Measurements from ENCODE around the gene CCNB1IP1.
"Not testable (repeated sequence)": the region's sequence is repeated elsewhere in the genome, so short reads cannot be mapped to it uniquely, and the experiment has no call there.

The CCNB1IP1 gene

DNA sequence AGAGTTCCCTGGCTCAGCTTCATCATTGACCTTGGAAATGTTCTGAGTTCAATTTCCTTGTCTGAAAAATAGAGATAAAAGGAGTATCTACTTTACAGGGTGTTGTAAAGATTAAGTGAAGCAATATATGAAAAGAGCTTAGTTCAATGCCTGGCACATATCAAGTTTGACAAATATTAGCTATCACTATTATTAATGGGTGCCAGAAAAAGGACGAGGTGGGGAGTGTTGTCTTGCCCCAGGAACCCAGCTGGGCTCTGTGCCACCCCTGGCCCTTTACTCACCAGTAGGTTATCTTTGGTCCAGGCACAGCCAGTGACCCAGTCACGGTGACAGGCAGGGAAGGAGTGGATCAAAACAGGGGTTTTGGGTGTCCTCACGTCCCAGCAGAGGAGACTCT is 42.4 kb upstream of the CCNB1IP1 start:
- H3K9me3 ChIP-seq (replicated peaks; ENCODE audit: insufficient read depth, low read length): no peaks in the 10 kb centered on the region
- no peak overlapping the region for H3K27ac ChIP-seq (ENCODE audit: low read length)
- DNase-seq: no peak
- no peak overlapping the region for H3K9ac ChIP-seq (ENCODE audit: low read length)
- H3K4me2 ChIP-seq (ENCODE audit: low read depth, low read length): no peak overlapping the region
- no peaks in the 10 kb centered on the region for H3K9me2 ChIP-seq (replicated peaks; ENCODE audit: insufficient read depth, low read length)
- no peaks in the 10 kb centered on the region for H3K36me3 ChIP-seq (replicated peaks; ENCODE audit: insufficient read depth, low read length)
- no peaks in the 10 kb centered on the region for H3F3A ChIP-seq (ENCODE audit: insufficient read depth, low read length)
- H4K20me1 ChIP-seq (ENCODE audit: insufficient read depth, low read length): no peaks in the 10 kb centered on the region
- H2AFZ ChIP-seq (ENCODE audit: low read length): no peak overlapping the region
- H3K27me3 ChIP-seq (replicated peaks; ENCODE audit: insufficient read depth, low read length): no peaks in the 10 kb centered on the region
- no peak overlapping the region for H3K4me3 ChIP-seq (ENCODE audit: low read length)
- H3K79me2 ChIP-seq (ENCODE audit: low read length): no peaks in the 10 kb centered on the region
- no peak for TF ChIP-seq EZH2phosphoT487 (IDR thresholded peaks at IDR 0.05; ENCODE audit: low read length)
- TF ChIP-seq CTCF (IDR thresholded peaks at IDR 0.05; ENCODE audit: low read length): no peak
- TF ChIP-seq EZH2 (optimal IDR thresholded peaks at IDR 0.05; ENCODE audit: low read depth, low read length): no peak
- no peaks in the 10 kb centered on the region for H3K4me1 ChIP-seq (ENCODE audit: low read length)

- H3K79me2 ChIP-seq (ENCODE audit: low read length): no peaks in the 10 kb centered on the region
- no peak overlapping the region for H3K27ac ChIP-seq (ENCODE audit: low read length)
- no peak overlapping the region for H2AFZ ChIP-seq (ENCODE audit: low read length)
- H3K27me3 ChIP-seq (replicated peaks; ENCODE audit: insufficient read depth, low read length): no peaks in the 10 kb centered on the region
- H3K4me2 ChIP-seq (ENCODE audit: low read depth, low read length): no peak overlapping the region
- no peaks in the 10 kb centered on the region for H3K4me1 ChIP-seq (ENCODE audit: low read length)
- no peaks in the 10 kb centered on the region for H4K20me1 ChIP-seq (ENCODE audit: insufficient read depth, low read length)
- no peaks in the 10 kb centered on the region for H3K9me3 ChIP-seq (replicated peaks; ENCODE audit: insufficient read depth, low read length)
- DNase-seq: no peak
- TF ChIP-seq EZH2 (optimal IDR thresholded peaks at IDR 0.05; ENCODE audit: low read depth, low read length): no peak
- TF ChIP-seq EZH2phosphoT487 (IDR thresholded peaks at IDR 0.05; ENCODE audit: low read length): no peak
- TF ChIP-seq CTCF (IDR thresholded peaks at IDR 0.05; ENCODE audit: low read length): no peak
- no peaks in the 10 kb centered on the region for H3F3A ChIP-seq (ENCODE audit: insufficient read depth, low read length)
- no peak overlapping the region for H3K9ac ChIP-seq (ENCODE audit: low read length)
- no peak overlapping the region for H3K4me3 ChIP-seq (ENCODE audit: low read length)
- no peaks in the 10 kb centered on the region for H3K9me2 ChIP-seq (replicated peaks; ENCODE audit: insufficient read depth, low read length)
- no peaks in the 10 kb centered on the region for H3K36me3 ChIP-seq (replicated peaks; ENCODE audit: insufficient read depth, low read length)
Measured at GRCh38 chr14:20372796-20373195, 39.7 kb upstream of the CCNB1IP1 start.

- H3K27ac ChIP-seq (ENCODE audit: low read length): no peak overlapping the region
- H3K4me3 ChIP-seq (ENCODE audit: low read length): no peak overlapping the region
- no peaks in the 10 kb centered on the region for H3K36me3 ChIP-seq (replicated peaks; ENCODE audit: insufficient read depth, low read length)
- H3K9me3 ChIP-seq (replicated peaks; ENCODE audit: insufficient read depth, low read length): no peaks in the 10 kb centered on the region
- no peak for TF ChIP-seq CTCF (IDR thresholded peaks at IDR 0.05; ENCODE audit: low read length)
- TF ChIP-seq EZH2phosphoT487 (IDR thresholded peaks at IDR 0.05; ENCODE audit: low read length): no peak
- no peak for TF ChIP-seq EZH2 (optimal IDR thresholded peaks at IDR 0.05; ENCODE audit: low read depth, low read length)
- no peak for DNase-seq
- H3K27me3 ChIP-seq (replicated peaks; ENCODE audit: insufficient read depth, low read length): no peaks in the 10 kb centered on the region
- no peaks in the 10 kb centered on the region for H4K20me1 ChIP-seq (ENCODE audit: insufficient read depth, low read length)
- no peaks in the 10 kb centered on the region for H3F3A ChIP-seq (ENCODE audit: insufficient read depth, low read length)
- no peak overlapping the region for H3K9ac ChIP-seq (ENCODE audit: low read length)
- H3K4me2 ChIP-seq (ENCODE audit: low read depth, low read length): no peak overlapping the region
- no peaks in the 10 kb centered on the region for H3K9me2 ChIP-seq (replicated peaks; ENCODE audit: insufficient read depth, low read length)
- no peaks in the 10 kb centered on the region for H3K79me2 ChIP-seq (ENCODE audit: low read length)
- H3K4me1 ChIP-seq (ENCODE audit: low read length): no peaks in the 10 kb centered on the region
- no peak overlapping the region for H2AFZ ChIP-seq (ENCODE audit: low read length)
Measured at GRCh38 chr14:20365928-20366327, 32.8 kb upstream of the CCNB1IP1 start.

DNA sequence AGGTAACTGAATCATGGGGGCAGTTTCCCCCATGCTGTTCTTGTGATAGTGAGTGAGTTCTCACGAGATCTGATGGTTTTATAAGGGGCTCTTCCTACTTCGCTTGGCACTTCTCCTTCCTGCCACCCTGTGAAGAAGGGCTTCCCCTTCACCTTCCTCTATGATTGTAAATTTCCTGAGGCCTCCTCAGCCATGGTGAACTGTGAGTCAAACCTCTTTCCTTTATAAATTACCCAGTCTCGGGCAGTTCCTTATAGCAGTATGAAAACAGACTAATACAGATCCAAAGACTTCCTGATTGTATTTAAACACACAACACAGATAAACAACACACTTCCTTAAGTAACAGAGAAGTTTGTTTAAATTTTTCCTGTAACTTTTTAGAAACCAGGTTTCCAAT is 25.4 kb upstream of the CCNB1IP1 start:
- not testable (repeated sequence) for H3K27ac ChIP-seq (ENCODE audit: low read length); DNase-seq; H3K36me3 ChIP-seq (replicated peaks; ENCODE audit: insufficient read depth, low read length); H3K27me3 ChIP-seq (replicated peaks; ENCODE audit: insufficient read depth, low read length); H3K9me2 ChIP-seq (replicated peaks; ENCODE audit: insufficient read depth, low read length); H2AFZ ChIP-seq (ENCODE audit: low read length); H3F3A ChIP-seq (ENCODE audit: insufficient read depth, low read length); H3K4me3 ChIP-seq (ENCODE audit: low read length); H3K4me1 ChIP-seq (ENCODE audit: low read length); H3K9me3 ChIP-seq (replicated peaks; ENCODE audit: insufficient read depth, low read length); H3K79me2 ChIP-seq (ENCODE audit: low read length); H3K9ac ChIP-seq (ENCODE audit: low read length); H4K20me1 ChIP-seq (ENCODE audit: insufficient read depth, low read length); H3K4me2 ChIP-seq (ENCODE audit: low read depth, low read length)
